ENCODE results near the gene IGFBP4. TPM values are rescaled to one million over a fixed set of nuclear protein-coding genes. Genes with fewer than 3 reads are reported as not detected.

The IGFBP4 gene
- total and polyA plus RNA-seq, 2 experiments from 2014 or later, result 44.9 to 183 TPM

DNA sequence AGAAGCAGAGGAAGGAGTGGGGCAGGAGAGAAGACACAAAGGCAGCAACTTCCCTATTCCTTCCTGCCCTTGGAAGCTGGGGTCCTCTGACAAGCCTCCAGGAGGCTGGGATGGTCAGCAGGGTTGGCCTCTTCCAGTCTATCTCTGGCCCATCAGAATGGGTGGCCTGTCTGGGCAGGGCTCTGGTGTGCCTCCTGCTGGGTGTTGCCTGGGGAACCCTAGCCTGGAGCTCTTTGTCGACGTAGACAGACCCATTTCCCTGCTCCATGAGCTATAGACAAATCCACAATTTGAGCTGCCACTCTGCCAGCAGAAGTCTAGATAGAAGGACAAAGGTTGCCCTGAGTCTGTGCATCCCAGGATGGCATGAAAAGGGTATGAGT, 11.4 kb downstream of the IGFBP4 start:
- H3K36me3 ChIP-seq (replicated peaks; ENCODE audit: insufficient read depth, low read depth), result no peaks in the 10 kb centered on the region
- no peak overlapping the region for H3K4me3 ChIP-seq
- no peaks in the 10 kb centered on the region for H3K9me2 ChIP-seq (replicated peaks; ENCODE audit: insufficient read depth)
- 84% methylated on average over 2 of the region's 2 CpGs for WGBS (ENCODE audit: low lambda C conversion rate, missing lambda C conversion rate)
- H4K20me1 ChIP-seq (ENCODE audit: insufficient read depth, poor library complexity, severe bottlenecking), result peaks cover 2% of the 10 kb centered on the region
- no peak for DNase-seq (ENCODE audit: low spot score)
- H3K4me2 ChIP-seq, result no peak overlapping the region
- no peak for TF ChIP-seq EZH2 (IDR thresholded peaks at IDR 0.05; ENCODE audit: borderline replicate concordance)
- TF ChIP-seq CTCF (IDR thresholded peaks at IDR 0.05; ENCODE audit: poor library complexity), result no peak
- no peak for TF ChIP-seq EZH2phosphoT487 (IDR thresholded peaks at IDR 0.05; ENCODE audit: low read depth, severe bottlenecking, unreplicated experiment)
- H3K79me2 ChIP-seq, result peaks cover 15% of the 10 kb centered on the region
- H3K9me3 ChIP-seq (ENCODE audit: low read depth), result no peaks in the 10 kb centered on the region
- no peaks in the 10 kb centered on the region for H3K27me3 ChIP-seq
- H2AFZ ChIP-seq, result no peak overlapping the region
- H3K4me1 ChIP-seq (ENCODE audit: insufficient read depth), result peaks cover 43% of the 10 kb centered on the region
- no peak overlapping the region for H3K27ac ChIP-seq

DNA sequence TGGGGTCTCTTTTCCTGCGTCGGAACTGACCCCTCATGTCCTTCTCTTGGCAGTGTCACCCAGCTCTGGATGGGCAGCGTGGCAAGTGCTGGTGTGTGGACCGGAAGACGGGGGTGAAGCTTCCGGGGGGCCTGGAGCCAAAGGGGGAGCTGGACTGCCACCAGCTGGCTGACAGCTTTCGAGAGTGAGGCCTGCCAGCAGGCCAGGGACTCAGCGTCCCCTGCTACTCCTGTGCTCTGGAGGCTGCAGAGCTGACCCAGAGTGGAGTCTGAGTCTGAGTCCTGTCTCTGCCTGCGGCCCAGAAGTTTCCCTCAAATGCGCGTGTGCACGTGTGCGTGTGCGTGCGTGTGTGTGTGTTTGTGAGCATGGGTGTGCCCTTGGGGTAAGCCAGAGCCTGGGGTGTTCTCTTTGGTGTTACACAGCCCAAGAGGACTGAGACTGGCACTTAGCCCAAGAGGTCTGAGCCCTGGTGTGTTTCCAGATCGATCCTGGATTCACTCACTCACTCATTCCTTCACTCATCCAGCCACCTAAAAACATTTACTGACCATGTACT, 13.2 kb downstream of the IGFBP4 start:
- H3K27me3 ChIP-seq, result no peaks in the 10 kb centered on the region
- H4K20me1 ChIP-seq (ENCODE audit: insufficient read depth, poor library complexity, severe bottlenecking), result no peaks in the 10 kb centered on the region
- no peaks in the 10 kb centered on the region for H3K9me3 ChIP-seq (ENCODE audit: low read depth)
- H3K79me2 ChIP-seq, result peaks cover 4% of the 10 kb centered on the region
- no peak overlapping the region for H3K4me2 ChIP-seq
- H2AFZ ChIP-seq, result no peak overlapping the region
- H3K4me3 ChIP-seq, result no peak overlapping the region
- H3K4me1 ChIP-seq (ENCODE audit: insufficient read depth), result peaks cover 47% of the 10 kb centered on the region
- DNase-seq (ENCODE audit: low spot score), result no peak
- peak overlapping the region; percentile 86 for H3K27ac ChIP-seq
- no peak for TF ChIP-seq CTCF (IDR thresholded peaks at IDR 0.05; ENCODE audit: poor library complexity)
- no peak for TF ChIP-seq EZH2phosphoT487 (IDR thresholded peaks at IDR 0.05; ENCODE audit: low read depth, severe bottlenecking, unreplicated experiment)
- no peak for TF ChIP-seq EZH2 (IDR thresholded peaks at IDR 0.05; ENCODE audit: borderline replicate concordance)
- no peaks in the 10 kb centered on the region for H3K9me2 ChIP-seq (replicated peaks; ENCODE audit: insufficient read depth)
- no peaks in the 10 kb centered on the region for H3K36me3 ChIP-seq (replicated peaks; ENCODE audit: insufficient read depth, low read depth)
- 95% methylated on average over 16 of the region's 16 CpGs for WGBS (ENCODE audit: low lambda C conversion rate, missing lambda C conversion rate)

DNA sequence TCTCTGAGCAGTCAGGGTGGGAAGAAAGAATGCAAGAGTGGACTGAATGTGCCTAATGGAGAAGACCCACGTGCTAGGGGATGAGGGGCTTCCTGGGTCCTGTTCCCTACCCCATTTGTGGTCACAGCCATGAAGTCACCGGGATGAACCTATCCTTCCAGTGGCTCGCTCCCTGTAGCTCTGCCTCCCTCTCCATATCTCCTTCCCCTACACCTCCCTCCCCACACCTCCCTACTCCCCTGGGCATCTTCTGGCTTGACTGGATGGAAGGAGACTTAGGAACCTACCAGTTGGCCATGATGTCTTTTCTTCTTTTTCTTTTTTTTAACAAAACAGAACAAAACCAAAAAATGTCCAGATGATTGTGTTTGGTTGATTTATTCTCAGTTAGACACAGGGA, 14.1 kb downstream of the IGFBP4 start:
- Histone ChIP-seq H3K27me3 (no peaks in the 10 kb centered on the region), H3K9me2 (replicated peaks; ENCODE audit: insufficient read depth) (no peaks in the 10 kb centered on the region), H3K4me1 (ENCODE audit: insufficient read depth) (peaks cover 48% of the 10 kb centered on the region), H3K36me3 (replicated peaks; ENCODE audit: insufficient read depth, low read depth) (no peaks in the 10 kb centered on the region), H3K79me2 (no peaks in the 10 kb centered on the region), H3K9me3 (ENCODE audit: low read depth) (no peaks in the 10 kb centered on the region), H3K4me3 (no peak overlapping the region), H3K27ac (peak overlapping the region; percentile 86), H3K4me2 (peak overlapping the region; percentile 66), H2AFZ (no peak overlapping the region), H4K20me1 (ENCODE audit: insufficient read depth, poor library complexity, severe bottlenecking) (no peaks in the 10 kb centered on the region)
- TF ChIP-seq EZH2phosphoT487 (IDR thresholded peaks at IDR 0.05; ENCODE audit: low read depth, severe bottlenecking, unreplicated experiment), result no peak
- no peak for TF ChIP-seq EZH2 (IDR thresholded peaks at IDR 0.05; ENCODE audit: borderline replicate concordance)
- no peak for TF ChIP-seq CTCF (IDR thresholded peaks at IDR 0.05; ENCODE audit: poor library complexity)
- 100% methylated on average over 1 of the region's 3 CpGs for WGBS (ENCODE audit: low lambda C conversion rate, missing lambda C conversion rate)
- no peak for DNase-seq (ENCODE audit: low spot score)

Measured in hepatocyte (in vitro differentiated cells).